Measurements from ENCODE around the gene NOL6. TPM values are rescaled to one million over a fixed set of nuclear protein-coding genes. Genes with fewer than 3 reads are reported as not detected.

Gene NOL6
- total and polyA plus RNA-seq, 9 of the 15 experiments (the other 6 are each of a cell fraction or from before 2014, with no cell fraction given), result 7.7 to 58.9 (median 27.0) TPM

GRCh38 chr9:33437898-33438297 is 35.8 kb downstream of the NOL6 start (continued):
- TF ChIP-seq ZNF280A (IDR thresholded peaks at IDR 0.05; ENCODE audit: low read depth, partially characterized antibody) (no peak), BDP1 (IDR thresholded peaks at IDR 0.05; ENCODE audit: insufficient read depth, insufficient read length) (no peak), CHCHD3 (CRISPR knock-in tag; IDR thresholded peaks at IDR 0.05) (no peak), ZSCAN32 (CRISPR knock-in tag; IDR thresholded peaks at IDR 0.05) (no peak), CCNT2 (IDR thresholded peaks at IDR 0.05; ENCODE audit: borderline replicate concordance, extremely low read depth, insufficient read length, low read depth, low read length) (no peak), HDAC3 (IDR thresholded peaks at IDR 0.05; ENCODE audit: borderline replicate concordance, partially characterized antibody) (no peak), MBD2 (IDR thresholded peaks at IDR 0.05; ENCODE audit: borderline replicate concordance, low read depth) (no peak), ZNF165 (CRISPR knock-in tag; IDR thresholded peaks at IDR 0.05; ENCODE audit: borderline replicate concordance) (no peak), RAD51 (IDR thresholded peaks at IDR 0.05; ENCODE audit: borderline replicate concordance, low read depth) (no peak), ZNF134 (CRISPR knock-in tag; conservative IDR thresholded peaks at IDR 0.05) (no peak), ZNF174 (CRISPR knock-in tag; IDR thresholded peaks at IDR 0.05) (no peak), PATZ1 (CRISPR knock-in tag; IDR thresholded peaks at IDR 0.05; ENCODE audit: borderline replicate concordance) (no peak), PYGO2 (tag; IDR thresholded peaks at IDR 0.05) (no peak), CUX1 (CRISPR knock-in tag; IDR thresholded peaks at IDR 0.05) (no peak), ZNF76 (CRISPR knock-in tag; IDR thresholded peaks at IDR 0.05; ENCODE audit: borderline replicate concordance) (no peak)
